HepG2 (cell line): ENCODE data around the gene CITED2. TPM values are rescaled to one million over a fixed set of nuclear protein-coding genes. Genes with fewer than 3 reads are reported as not detected.

Experiments used
- ATF2 ChIP-seq: sonication (generic); formaldehyde crosslinking; IDR thresholded peaks from 2 replicates; pipeline ENCODE4 v1.4.0; 2020; ENCODE audit warnings: missing genetic modification reagents
- EEA1 ChIP-seq: sonication (generic); formaldehyde crosslinking; IDR thresholded peaks from 2 replicates; pipeline ENCODE4 v1.5.1; 2020; ENCODE audit warnings: mild to moderate bottlenecking, missing genetic modification reagents, borderline replicate concordance
- HNF1A ChIP-seq, 2 experiments: sonication (generic) in 1 of 2; formaldehyde crosslinking in 1 of 2; IDR thresholded peaks; 2 replicates each; pipeline versions ENCODE4 v1.4.0 to v1.6.1; 2016 to 2020; ENCODE audit warnings: borderline replicate concordance in 1 of 2, low read depth in 1 of 2, mild to moderate bottlenecking in 1 of 2, missing genetic modification reagents in 1 of 2
- MXD4 ChIP-seq: IDR thresholded peaks from 2 replicates; pipeline ENCODE4 v1.6.1; 2016; ENCODE audit warnings: mild to moderate bottlenecking, missing biosample characterization, missing genetic modification reagents
- NAIF1 ChIP-seq: sonication (generic); formaldehyde crosslinking; IDR thresholded peaks from 2 replicates; pipeline ENCODE4 v1.5.0; 2020; ENCODE audit warnings: mild to moderate bottlenecking, missing genetic modification reagents, borderline replicate concordance
- PAWR ChIP-seq: sonication (generic); formaldehyde crosslinking; IDR thresholded peaks from 2 replicates; pipeline ENCODE4 v1.4.0; 2020; ENCODE audit warnings: missing genetic modification reagents, mild to moderate bottlenecking, borderline replicate concordance
- TCF12 ChIP-seq, 2 experiments: fragments of 450-650 bp in 1 of 2; sonication (generic) in 1 of 2; formaldehyde crosslinking in 1 of 2; IDR thresholded peaks; 2 replicates each; pipeline versions ENCODE4 v1.6.1 to v1.8.0; 2017 to 2022; ENCODE audit warnings: antibody characterized with exemption in 1 of 2, mild to moderate bottlenecking in 1 of 2, missing genetic modification reagents in 1 of 2, moderate library complexity in 1 of 2
- UBTF ChIP-seq: sonication (generic); formaldehyde crosslinking; IDR thresholded peaks from 2 replicates; pipeline ENCODE4 v1.4.0; 2020; ENCODE audit warnings: mild to moderate bottlenecking, missing genetic modification reagents
- ZNF121 ChIP-seq: sonication (generic); formaldehyde crosslinking; IDR thresholded peaks from 2 replicates; pipeline ENCODE4 v1.5.0; 2020; ENCODE audit warnings: mild to moderate bottlenecking, missing genetic modification reagents
- ZNF136 ChIP-seq: sonication (generic); formaldehyde crosslinking; IDR thresholded peaks from 2 replicates; pipeline ENCODE4 v1.8.1; 2022; ENCODE audit warnings: low read depth, mild to moderate bottlenecking, moderate library complexity, missing genetic modification reagents
- ZNF232 ChIP-seq: sonication (generic); formaldehyde crosslinking; IDR thresholded peaks from 2 replicates; pipeline ENCODE4 v1.4.0; 2020; ENCODE audit warnings: missing genetic modification reagents, borderline replicate concordance
- ZNF234 ChIP-seq: sonication (generic); formaldehyde crosslinking; conservative IDR thresholded peaks from 2 replicates; pipeline ENCODE4 v1.5.1; 2020; ENCODE audit warnings: mild to moderate bottlenecking, missing genetic modification reagents
- ZNF235 ChIP-seq: sonication (generic); formaldehyde crosslinking; IDR thresholded peaks from 2 replicates; pipeline ENCODE4 v1.8.1; 2023; ENCODE audit warnings: mild to moderate bottlenecking, missing genetic modification reagents, borderline replicate concordance
- ZNF251 ChIP-seq: sonication (generic); formaldehyde crosslinking; IDR thresholded peaks from 2 replicates; pipeline ENCODE4 v1.9.0; 2021; ENCODE audit warnings: mild to moderate bottlenecking, missing genetic modification reagents
- ZNF256 ChIP-seq: sonication (generic); formaldehyde crosslinking; conservative IDR thresholded peaks from 2 replicates; pipeline ENCODE4 v1.4.0; 2020; ENCODE audit warnings: missing genetic modification reagents
- ZNF513 ChIP-seq: sonication (generic); formaldehyde crosslinking; conservative IDR thresholded peaks from 2 replicates; pipeline ENCODE4 v1.5.0; 2020; ENCODE audit warnings: missing genetic modification reagents
- ZNF883 ChIP-seq: sonication (generic); formaldehyde crosslinking; IDR thresholded peaks from 2 replicates; pipeline ENCODE4 v1.5.1; 2020; ENCODE audit warnings: mild to moderate bottlenecking, missing genetic modification reagents; ENCODE audit errors: not compliant biosample characterization
- polyA plus RNA-seq, 8 experiments: library from polyadenylated mRNA; depleted of rRNA in 3 of 8; stranded (reverse) in 7 of 8; unstranded in 1 of 8; fragments of >200 nt; fragmentation: Illumina TruSeq in 4 of 8; extraction: Trizol in 4 of 8; gene quantifications; 2 replicates each; pipeline versions ENCODE4 v1.2.1 to v1.2.3, GENCODE V29; 2011 to 2016; ENCODE audit warnings: low read depth in 4 of 8, missing spikeins in 1 of 8, mixed read lengths in 1 of 8; ENCODE audit not compliant: insufficient read depth in 1 of 8
- total RNA-seq, 5 experiments: library from RNA; depleted of rRNA; stranded (reverse); fragments of >200 nt; fragmentation: Illumina TruSeq; extraction: Trizol; gene quantifications; 2 replicates each; pipeline ENCODE4 v1.2.3, GENCODE V29; 2016; ENCODE audit warnings: low read depth in 1 of 5

The CITED2 gene
- total and polyA plus RNA-seq, 2 of the 13 experiments (the other 11 are each of a cell fraction or from before 2014, with no cell fraction given): 17.6 to 57.2 TPM

GRCh38 chr6:139374357-139375225 is at the start of gene CITED2 (continued):
- TF ChIP-seq HNF1A (IDR thresholded peaks at IDR 0.05; ENCODE audit: low read depth) (no peak), HNF1A (CRISPR knock-in tag; IDR thresholded peaks at IDR 0.05; ENCODE audit: borderline replicate concordance) (peak; percentile 67; the same call in 1 of the 2 replicates), UBTF (CRISPR knock-in tag) (peak; percentile 99), ZNF256 (peak; percentile 93), ZNF251 (peak; percentile 64; the same call in 1 of the 2 replicates), TCF12 (IDR thresholded peaks at IDR 0.05) (no peak), TCF12 (CRISPR knock-in tag; IDR thresholded peaks at IDR 0.05) (peak; percentile 91; the same call in 1 of the 2 replicates), NAIF1 (CRISPR knock-in tag) (peak; percentile 70; the same call in 1 of the 2 replicates), PAWR (CRISPR knock-in tag) (no peak), ZNF235 (CRISPR knock-in tag) (peak; percentile 43; the same call in 1 of the 2 replicates), ZNF513 (CRISPR knock-in tag) (0 out of 2 replicates have a peak, but pooled peaks have one; percentile 17), ZNF232 (no peak), ZNF136 (CRISPR knock-in tag) (0 out of 2 replicates have a peak, but pooled peaks have one; percentile 71), ZNF883 (CRISPR knock-in tag) (peak; percentile 93), MXD4 (CRISPR knock-in tag) (peak; percentile 93), ZNF121 (peak; percentile 68), EEA1 (CRISPR knock-in tag) (0 out of 2 replicates have a peak, but pooled peaks have one; percentile 13), ZNF234 (CRISPR knock-in tag) (peak; percentile 33), ATF2 (CRISPR knock-in tag) (peak; percentile 90)
